ENCODE data around the gene ATP11A. TPM values are rescaled to one million over a fixed set of nuclear protein-coding genes. Genes with fewer than 3 reads are reported as not detected.

Gene ATP11A
- total RNA-seq, 1 donor from 2014 or later: 211 TPM

GRCh38 chr13:112771877-112772538 lies 82.2 kb downstream of the ATP11A start:
- no peak overlapping the region for H3K4me3 Mint-ChIP-seq (ENCODE audit: unreplicated experiment)
- peaks cover 4% of the 10 kb centered on the region for H3K9me3 Mint-ChIP-seq (ENCODE audit: unreplicated experiment)
- TF ChIP-seq CTCF (IDR thresholded peaks at IDR 0.05; ENCODE audit: unreplicated experiment): no peak
- no peak overlapping the region for H3K27ac Mint-ChIP-seq (ENCODE audit: unreplicated experiment)
- peaks cover 26% of the 10 kb centered on the region for H3K36me3 Mint-ChIP-seq (ENCODE audit: low read depth, unreplicated experiment)
- no peak for DNase-seq (ENCODE audit: low spot score)
- H3K4me1 Mint-ChIP-seq (ENCODE audit: unreplicated experiment): peaks cover 57% of the 10 kb centered on the region
- peaks cover 23% of the 10 kb centered on the region for H3K27me3 Mint-ChIP-seq (ENCODE audit: unreplicated experiment)

GRCh38 chr13:112772539-112772909 lies 82.7 kb downstream of the ATP11A start:
- Mint-ChIP-seq H3K4me1 (ENCODE audit: unreplicated experiment) (peaks cover 54% of the 10 kb centered on the region), H3K27ac (ENCODE audit: unreplicated experiment) (no peak overlapping the region), H3K36me3 (ENCODE audit: low read depth, unreplicated experiment) (peaks cover 26% of the 10 kb centered on the region), H3K4me3 (ENCODE audit: unreplicated experiment) (no peak overlapping the region), H3K27me3 (ENCODE audit: unreplicated experiment) (peaks cover 22% of the 10 kb centered on the region), H3K9me3 (ENCODE audit: unreplicated experiment) (peaks cover 4% of the 10 kb centered on the region)
- TF ChIP-seq CTCF (IDR thresholded peaks at IDR 0.05; ENCODE audit: unreplicated experiment): no peak
- no peak for DNase-seq (ENCODE audit: low spot score)

GRCh38 chr13:112772929-112773328 lies 83.1 kb downstream of the ATP11A start:
- peaks cover 54% of the 10 kb centered on the region for H3K4me1 Mint-ChIP-seq (ENCODE audit: unreplicated experiment)
- no peak overlapping the region for H3K4me3 Mint-ChIP-seq (ENCODE audit: unreplicated experiment)
- no peak for DNase-seq (ENCODE audit: low spot score)
- H3K27ac Mint-ChIP-seq (ENCODE audit: unreplicated experiment): no peak overlapping the region
- H3K27me3 Mint-ChIP-seq (ENCODE audit: unreplicated experiment): peaks cover 21% of the 10 kb centered on the region
- H3K9me3 Mint-ChIP-seq (ENCODE audit: unreplicated experiment): peaks cover 2% of the 10 kb centered on the region
- H3K36me3 Mint-ChIP-seq (ENCODE audit: low read depth, unreplicated experiment): peaks cover 24% of the 10 kb centered on the region
- TF ChIP-seq CTCF (IDR thresholded peaks at IDR 0.05; ENCODE audit: unreplicated experiment): no peak

GRCh38 chr13:112773601-112774447 lies 84.0 kb downstream of the ATP11A start:
- DNase-seq (ENCODE audit: low spot score): no peak
- H3K4me1 Mint-ChIP-seq (ENCODE audit: unreplicated experiment): peaks cover 46% of the 10 kb centered on the region

More at GRCh38 chr13:112773601-112774447, 84.0 kb downstream of the ATP11A start:
- Mint-ChIP-seq H3K27ac (ENCODE audit: unreplicated experiment) (no peak overlapping the region), H3K9me3 (ENCODE audit: unreplicated experiment) (no peaks in the 10 kb centered on the region), H3K27me3 (ENCODE audit: unreplicated experiment) (peaks cover 14% of the 10 kb centered on the region), H3K36me3 (ENCODE audit: low read depth, unreplicated experiment) (peaks cover 20% of the 10 kb centered on the region), H3K4me3 (ENCODE audit: unreplicated experiment) (peak overlapping the region; percentile 21)
- TF ChIP-seq CTCF (IDR thresholded peaks at IDR 0.05; ENCODE audit: unreplicated experiment): no peak

Data from endothelial cell (in vitro differentiated cells).